ENCODE results near the gene PRPF40B. TPM values are rescaled to one million over a fixed set of nuclear protein-coding genes. Genes with fewer than 3 reads are reported as not detected.
A peak's percentile ranks its signal among the peaks of the same experiment; 100 is the strongest.

Gene PRPF40B
- total RNA-seq, 6 experiments from 2014 or later = 4.7 to 8.2 (median 6.3) TPM

GRCh38 chr12:49664591-49665239 lies 41.4 kb downstream of the PRPF40B start:
- DNase-seq = no peak
- Histone ChIP-seq H3K27ac (peak overlapping the region in 2 of 3 donors; percentile 24 to 82), H3K4me1 (peaks cover 0 to 7% (median 3%) of the 10 kb centered on the region in 4 donors), H3K4me3 (no peak overlapping the region), H3K27me3 (no peaks in the 10 kb centered on the region), H3K9me3 (no peaks in the 10 kb centered on the region), H3K36me3 (no peaks in the 10 kb centered on the region)
- intact Hi-C loops (cut with DNase I) = no loop called here
- no peak for TF ChIP-seq CTCF (IDR thresholded peaks at IDR 0.05)
- no peak for TF ChIP-seq POLR2A (IDR thresholded peaks at IDR 0.05)
- 75% methylated on average over 3 of the region's 4 CpGs for WGBS (ENCODE audit: insufficient coverage, low coverage, low lambda C conversion rate, missing lambda C conversion rate)
- ATAC-seq = peak in 1 of 4 donors; percentile 6

- Histone ChIP-seq H3K4me3 (no peak overlapping the region), H3K27ac (no peak overlapping the region), H3K27me3 (no peaks in the 10 kb centered on the region), H3K36me3 (no peaks in the 10 kb centered on the region), H3K4me1 (peaks cover 0 to 7% (median 3%) of the 10 kb centered on the region in 4 donors), H3K9me3 (no peaks in the 10 kb centered on the region)
- intact Hi-C loops (cut with DNase I) = no loop called here
- WGBS (ENCODE audit: insufficient coverage, low coverage, low lambda C conversion rate, missing lambda C conversion rate) = 88% methylated on average over 2 of the region's 2 CpGs
- no peak for DNase-seq
- no peak for ATAC-seq
- TF ChIP-seq CTCF (IDR thresholded peaks at IDR 0.05) (no peak), POLR2A (IDR thresholded peaks at IDR 0.05) (no peak)
Observed at GRCh38 chr12:49665384-49665783, 42.0 kb downstream of the PRPF40B start.

GRCh38 chr12:49666176-49666575 lies 42.8 kb downstream of the PRPF40B start:
- Histone ChIP-seq H3K4me3 (no peak overlapping the region), H3K4me1 (peaks cover 0 to 7% (median 3%) of the 10 kb centered on the region in 4 donors), H3K9me3 (no peaks in the 10 kb centered on the region), H3K27ac (no peak overlapping the region), H3K36me3 (no peaks in the 10 kb centered on the region), H3K27me3 (no peaks in the 10 kb centered on the region)
- WGBS (ENCODE audit: insufficient coverage, low coverage, low lambda C conversion rate, missing lambda C conversion rate) = 90% methylated on average over 2 of the region's 4 CpGs
- ATAC-seq (no peak), DNase-seq (no peak)
- no peak for TF ChIP-seq POLR2A (IDR thresholded peaks at IDR 0.05)
- no peak for TF ChIP-seq CTCF (IDR thresholded peaks at IDR 0.05)
- intact Hi-C loops (cut with DNase I) = no loop called here

- Histone ChIP-seq H3K4me1 (peaks cover 0 to 7% (median 3%) of the 10 kb centered on the region in 4 donors), H3K9me3 (no peaks in the 10 kb centered on the region), H3K27me3 (no peaks in the 10 kb centered on the region), H3K4me3 (no peak overlapping the region), H3K36me3 (no peaks in the 10 kb centered on the region), H3K27ac (no peak overlapping the region)
- 80% methylated on average over 2 of the region's 2 CpGs for WGBS (ENCODE audit: insufficient coverage, low coverage, low lambda C conversion rate, missing lambda C conversion rate)
- DNase-seq (no peak), ATAC-seq (no peak)
- intact Hi-C loops (cut with DNase I) = no loop called here
- no peak for TF ChIP-seq CTCF (IDR thresholded peaks at IDR 0.05)
- TF ChIP-seq POLR2A (IDR thresholded peaks at IDR 0.05) = no peak
Observed at GRCh38 chr12:49667325-49668090, 44.1 kb downstream of the PRPF40B start.

Measured in right lobe of liver (tissue), 6 donors.